LNCaP clone FGC (cell line): ENCODE data around the gene MYORG.

Experiments
- DNase-seq: peaks from one replicate; pipeline ENCODE4 v3.0.0-alpha.2; 2011; ENCODE audit warnings: low read depth
- H3K4me3 ChIP-seq: 2 replicates; pipeline ENCODE4 v1.5.1; 2011; ENCODE audit warnings: mild to moderate bottlenecking, low read depth, low read length, control low read depth
- TF ChIP-seq, protein P1 (sequence below): IDR thresholded peaks from 2 replicates; pipeline ENCODE4 v1.5.1; 2012; ENCODE audit warnings: mild to moderate bottlenecking; ENCODE audit not compliant: control insufficient read depth, insufficient read depth; ENCODE audit errors: extremely low read depth

The MYORG gene

DNA sequence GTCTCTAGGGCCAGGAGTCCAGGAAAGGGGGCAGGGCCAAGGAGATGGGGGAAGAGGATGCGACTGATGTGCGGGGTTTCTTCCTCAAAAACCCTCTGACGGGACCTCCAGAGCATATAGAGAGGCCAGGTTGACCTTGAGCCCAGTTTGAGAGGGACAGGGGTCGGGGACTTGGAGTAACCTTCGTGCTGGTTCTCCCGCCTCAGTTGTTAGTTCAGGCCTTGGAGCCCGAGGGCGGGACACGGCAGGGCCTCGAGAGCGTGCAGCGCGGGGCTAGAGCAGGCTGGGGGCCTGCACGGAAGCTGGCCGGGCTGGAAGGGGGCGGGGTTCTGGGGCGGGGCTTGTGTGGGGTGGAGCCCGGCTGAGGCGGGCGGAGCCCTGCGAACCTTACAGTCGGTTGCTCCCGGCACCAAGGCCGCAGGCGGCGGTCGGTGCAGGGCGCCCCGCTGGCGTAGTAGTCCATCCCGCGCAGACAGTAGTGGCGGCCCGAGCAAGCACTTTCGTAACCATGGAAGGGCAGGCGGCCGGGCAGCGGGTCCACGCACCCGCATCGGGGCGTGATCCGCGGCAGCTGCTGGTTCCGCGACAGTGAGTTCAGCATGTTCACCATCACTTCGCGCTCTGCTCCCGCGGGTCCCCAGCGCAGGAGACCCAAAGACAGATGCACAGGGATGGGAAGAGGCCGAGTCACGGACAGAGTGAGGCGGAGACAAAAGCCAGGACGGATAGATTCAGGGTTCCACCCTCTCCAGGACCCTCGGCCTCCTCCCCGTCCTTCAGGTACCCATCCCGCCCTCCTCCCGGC is 4.0 kb upstream of the MYORG start:
- no peak overlapping the region for H3K4me3 ChIP-seq
- TF ChIP-seq, protein P1, sequence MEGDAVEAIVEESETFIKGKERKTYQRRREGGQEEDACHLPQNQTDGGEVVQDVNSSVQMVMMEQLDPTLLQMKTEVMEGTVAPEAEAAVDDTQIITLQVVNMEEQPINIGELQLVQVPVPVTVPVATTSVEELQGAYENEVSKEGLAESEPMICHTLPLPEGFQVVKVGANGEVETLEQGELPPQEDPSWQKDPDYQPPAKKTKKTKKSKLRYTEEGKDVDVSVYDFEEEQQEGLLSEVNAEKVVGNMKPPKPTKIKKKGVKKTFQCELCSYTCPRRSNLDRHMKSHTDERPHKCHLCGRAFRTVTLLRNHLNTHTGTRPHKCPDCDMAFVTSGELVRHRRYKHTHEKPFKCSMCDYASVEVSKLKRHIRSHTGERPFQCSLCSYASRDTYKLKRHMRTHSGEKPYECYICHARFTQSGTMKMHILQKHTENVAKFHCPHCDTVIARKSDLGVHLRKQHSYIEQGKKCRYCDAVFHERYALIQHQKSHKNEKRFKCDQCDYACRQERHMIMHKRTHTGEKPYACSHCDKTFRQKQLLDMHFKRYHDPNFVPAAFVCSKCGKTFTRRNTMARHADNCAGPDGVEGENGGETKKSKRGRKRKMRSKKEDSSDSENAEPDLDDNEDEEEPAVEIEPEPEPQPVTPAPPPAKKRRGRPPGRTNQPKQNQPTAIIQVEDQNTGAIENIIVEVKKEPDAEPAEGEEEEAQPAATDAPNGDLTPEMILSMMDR: no peak
- no peak for DNase-seq

DNA sequence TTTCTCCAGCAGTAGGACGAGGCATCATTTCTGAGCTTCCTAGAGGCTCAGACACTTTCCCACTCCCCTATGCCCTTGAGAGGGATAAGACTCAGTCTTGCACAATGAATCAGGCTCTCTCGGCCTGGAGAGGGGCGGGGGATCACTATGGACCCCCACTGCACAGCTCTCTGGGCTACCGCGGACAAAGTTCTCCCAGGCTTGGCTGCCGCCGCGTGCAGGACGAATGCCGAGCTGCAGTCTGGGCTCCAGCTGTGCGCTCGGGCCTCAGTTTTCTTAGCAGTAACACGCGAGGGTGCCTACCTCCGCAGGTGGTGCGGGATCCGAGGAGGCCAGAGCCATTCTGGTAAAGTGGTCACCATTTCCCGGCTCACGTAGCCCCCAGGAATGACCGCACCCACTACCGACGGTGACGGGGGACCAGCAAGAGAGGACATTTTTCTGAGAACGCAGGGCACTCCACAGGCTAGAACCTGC is 3.4 kb upstream of the MYORG start:
- TF ChIP-seq, protein P1: no peak
- DNase-seq: no peak
- no peak overlapping the region for H3K4me3 ChIP-seq

DNA sequence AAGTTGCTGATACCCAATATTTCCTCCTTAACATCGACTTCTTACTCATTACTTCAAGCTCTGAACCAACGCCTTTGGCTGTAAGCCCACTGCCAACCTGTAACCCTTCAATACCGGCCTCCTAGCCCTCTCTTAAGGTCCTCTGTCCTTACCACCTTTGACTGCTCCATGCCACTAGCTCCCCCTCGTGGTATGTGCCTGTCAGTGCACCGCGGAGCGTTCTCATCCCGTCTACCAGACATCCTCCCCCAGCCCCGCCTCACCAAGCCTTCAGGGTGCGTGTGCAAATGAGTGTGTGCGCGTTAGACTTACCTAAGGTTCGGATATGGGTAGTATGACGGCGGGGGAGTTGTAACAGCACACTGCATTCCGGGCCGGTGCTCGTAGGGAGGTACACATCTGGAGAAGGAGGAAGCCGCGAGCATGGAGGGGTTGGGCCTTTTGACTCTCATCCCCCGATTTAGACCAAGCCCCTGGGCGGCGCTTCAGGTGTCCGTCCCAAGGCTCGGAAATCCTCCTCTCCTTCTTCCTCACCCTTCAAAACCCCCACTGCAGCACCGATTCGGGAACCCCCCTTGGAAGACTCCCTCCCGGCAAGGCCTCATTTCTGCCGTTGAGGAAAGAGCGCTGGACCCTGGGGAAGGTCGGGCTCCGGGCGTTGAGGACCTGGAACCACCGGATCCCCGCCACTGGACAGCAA is 2.8 kb upstream of the MYORG start:
- DNase-seq: peak; percentile 54
- H3K4me3 ChIP-seq: no peak overlapping the region
- TF ChIP-seq, protein P1: peak; percentile 94

DNA sequence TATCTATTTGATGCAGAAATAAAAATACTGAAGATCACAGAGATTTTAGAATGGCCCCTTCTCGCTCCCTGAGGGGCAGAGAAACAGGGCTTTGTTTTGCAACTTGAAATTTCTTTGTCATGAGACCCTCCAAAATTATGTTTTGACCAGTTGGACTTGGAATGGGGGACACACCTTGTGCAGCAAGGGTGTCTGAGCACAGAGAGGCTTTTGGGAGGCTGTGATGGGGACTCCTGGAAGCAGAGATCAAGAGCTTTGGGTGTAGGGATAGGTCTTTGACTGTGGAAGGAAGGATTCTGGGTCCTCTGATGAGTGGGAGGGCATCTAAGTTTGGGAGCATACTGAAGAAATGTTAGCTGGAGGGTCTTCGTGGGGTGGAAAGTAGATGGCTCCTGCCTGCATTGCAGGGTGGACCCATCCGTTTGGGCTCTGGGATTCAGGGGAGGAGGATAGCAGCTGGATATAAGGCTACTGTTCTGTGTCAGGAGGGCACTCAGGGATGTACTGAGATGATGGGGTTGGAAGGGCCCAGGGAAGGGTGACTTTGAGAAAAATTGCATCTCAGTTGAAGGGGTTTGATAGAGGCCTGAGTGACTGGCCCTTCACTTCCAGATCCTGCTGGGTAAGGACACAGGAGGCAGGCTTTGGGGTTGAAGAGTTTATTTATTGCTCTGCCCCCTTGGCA is 1.8 kb upstream of the MYORG start:
- TF ChIP-seq, protein P1: no peak
- DNase-seq: no peak
- no peak overlapping the region for H3K4me3 ChIP-seq

DNA sequence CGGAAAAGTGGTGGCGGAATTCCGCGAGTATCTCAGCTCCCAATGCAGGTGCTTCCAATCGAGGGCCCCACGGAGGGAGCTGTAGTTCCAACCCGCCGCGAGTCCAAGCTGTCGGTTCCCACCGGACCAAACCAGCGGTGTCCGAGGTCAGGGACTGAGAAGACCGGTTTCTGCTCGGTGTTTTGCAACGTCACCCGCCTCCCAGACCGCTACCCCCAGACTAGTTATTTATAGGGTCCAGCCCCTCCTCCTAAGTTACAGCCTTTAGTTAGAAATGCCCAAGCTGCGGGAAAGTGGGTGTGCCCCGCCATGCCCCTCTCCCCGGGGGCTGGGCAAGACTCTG is 677 bp upstream of the MYORG start:
- DNase-seq: no peak
- TF ChIP-seq, protein P1: no peak
- H3K4me3 ChIP-seq: peak overlapping the region; percentile 63

DNA sequence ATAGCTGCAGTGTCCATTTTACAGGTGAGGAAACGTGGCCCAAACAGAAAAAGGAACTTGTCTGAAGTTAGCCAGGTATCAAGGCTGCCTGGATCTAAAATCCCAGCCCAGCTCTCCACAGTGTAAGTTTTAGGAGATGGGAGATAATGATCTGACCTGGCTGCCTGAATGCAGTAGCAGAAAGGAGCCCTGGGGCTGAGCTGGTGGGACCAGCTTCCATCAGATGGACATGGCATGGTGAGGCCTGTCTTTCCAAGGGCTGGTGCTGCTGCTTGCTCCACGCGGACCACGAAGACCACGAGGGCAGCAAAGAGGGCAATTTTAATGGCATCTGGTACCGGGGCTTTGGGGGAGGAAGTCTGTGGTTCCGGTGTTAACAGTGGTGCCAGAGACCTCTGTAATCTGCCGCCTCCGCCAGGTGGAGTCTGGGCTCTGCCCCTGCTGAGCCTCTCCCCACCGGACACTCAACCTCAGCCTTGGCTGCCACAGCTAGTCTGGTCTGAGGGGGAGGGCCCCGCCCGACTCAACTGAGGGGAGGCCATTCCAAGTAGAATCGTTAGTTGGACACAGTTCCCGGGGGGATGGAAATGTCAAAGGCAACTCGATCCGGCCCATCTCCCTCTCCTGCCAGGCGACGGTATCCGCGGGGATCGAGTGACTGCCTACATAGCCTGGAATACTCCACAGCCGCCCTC is 650 bp downstream of the MYORG start:
- peak overlapping the region; percentile 63 for H3K4me3 ChIP-seq
- DNase-seq: no peak
- TF ChIP-seq, protein P1: peak; percentile 30; the same call in 1 of the 2 replicates
